Lower leg skin (tissue), 4 donors: ENCODE measurements around the gene SNRPF. TPM values are rescaled to one million over a fixed set of nuclear protein-coding genes. Genes with fewer than 3 reads are reported as not detected.
"Not testable (repeated sequence)": the region's sequence is repeated elsewhere in the genome, so short reads cannot be mapped to it uniquely, and the experiment has no call there.

Experiments
- DNase-seq, 2 donors: peaks; one replicate each; pipeline ENCODE4 v3.0.0-alpha.2; 2019; ENCODE audit warnings: low spot score in 2 of 2
- H3K4me3 ChIP-seq: fragments of 200-600 bp; sonication (generic); 2 replicates; pipeline ENCODE4 v1.5.1; 2017; ENCODE audit warnings: mild to moderate bottlenecking, low read depth; ENCODE audit not compliant: poor library complexity, severe bottlenecking
- CTCF ChIP-seq, 3 donors: fragments of 450-650 bp; IDR thresholded peaks; one replicate each; pipeline ENCODE4 v1.5.1; 2016; ENCODE audit warnings: antibody characterized with exemption in 3 of 3, mild to moderate bottlenecking in 3 of 3, moderate library complexity in 2 of 3
- POLR2A ChIP-seq, 2 donors: fragments of 450-650 bp; IDR thresholded peaks; one replicate each; pipeline ENCODE4 v1.6.1; 2016 to 2017; ENCODE audit warnings: antibody characterized with exemption in 2 of 2, mild to moderate bottlenecking in 1 of 2, moderate library complexity in 1 of 2
- WGBS, 2 donors: methylation state at CpG; one replicate each; pipeline ENCODE4 v1.1.5; 2018; 5-methylcytosine and 5-hydroxymethylcytosine counted together
- intact Hi-C: fragments of 100-400 bp; cut with DNase I; formaldehyde crosslinking; loops from one replicate; pipeline ENCODE4 v1.15.0; 2023; ENCODE audit warnings: low total_unique reads
- total RNA-seq, 4 donors: library from RNA; depleted of rRNA; stranded (reverse); fragments of >200 nt; gene quantifications; one replicate each; pipeline ENCODE4 v1.1.0, GENCODE V29; 2016

The SNRPF gene
- total RNA-seq, 4 donors from 2014 or later = 5.8 to 8.2 (median 7.4) TPM

GRCh38 chr12:95836630-95837239 is 22.0 kb upstream of the SNRPF start:
- no peak overlapping the region for H3K4me3 ChIP-seq
- DNase-seq = no peak
- WGBS, 2 donors = 0% methylated on average over 1 of the region's 1 CpG
- intact Hi-C loops = no loop called here
- TF ChIP-seq POLR2A (IDR thresholded peaks at IDR 0.05) = no peak
- TF ChIP-seq CTCF (IDR thresholded peaks at IDR 0.05) = no peak

GRCh38 chr12:95837240-95838038 is 21.3 kb upstream of the SNRPF start:
- TF ChIP-seq POLR2A (IDR thresholded peaks at IDR 0.05) (no peak), CTCF (IDR thresholded peaks at IDR 0.05) (no peak)
- intact Hi-C loops = no loop called here
- DNase-seq = no peak
- WGBS, 2 donors = 45 to 58% methylated on average over 10 of the region's 10 CpGs
- no peak overlapping the region for H3K4me3 ChIP-seq

- DNase-seq = peak in 1 of 2 donors; percentile 37
- TF ChIP-seq POLR2A (IDR thresholded peaks at IDR 0.05) (no peak), CTCF (IDR thresholded peaks at IDR 0.05) (no peak)
- intact Hi-C loops = no loop called here
- WGBS, 2 donors = 18 to 21% methylated on average over 11 of the region's 11 CpGs
- no peak overlapping the region for H3K4me3 ChIP-seq
Measured at GRCh38 chr12:95838125-95838524, 20.6 kb upstream of the SNRPF start.

- DNase-seq, H3K4me3 ChIP-seq, intact Hi-C loops: not testable (repeated sequence)
- 88 to 96% methylated on average over 6 of the region's 12 CpGs for WGBS, 2 donors
Measured at GRCh38 chr12:95842426-95842825, 16.3 kb upstream of the SNRPF start.

GRCh38 chr12:95848575-95849388 is 10.0 kb upstream of the SNRPF start:
- intact Hi-C loops = no loop called here
- TF ChIP-seq CTCF (IDR thresholded peaks at IDR 0.05) (no peak), POLR2A (IDR thresholded peaks at IDR 0.05) (no peak)
- H3K4me3 ChIP-seq = no peak overlapping the region
- no peak for DNase-seq
- 62 to 64% methylated on average over 8 of the region's 8 CpGs for WGBS, 2 donors

GRCh38 chr12:95851606-95852005 is 7.1 kb upstream of the SNRPF start:
- intact Hi-C loops = no loop called here
- no peak for DNase-seq
- H3K4me3 ChIP-seq = no peak overlapping the region
- WGBS, 2 donors = 69 to 77% methylated on average over 3 of the region's 3 CpGs
- no peak for TF ChIP-seq POLR2A (IDR thresholded peaks at IDR 0.05)
- TF ChIP-seq CTCF (IDR thresholded peaks at IDR 0.05) = no peak
